ENCODE results near the gene PWP2. TPM values are rescaled to one million over a fixed set of nuclear protein-coding genes. Genes with fewer than 3 reads are reported as not detected.
"Not testable (repeated sequence)": the region's sequence is repeated elsewhere in the genome, so short reads cannot be mapped to it uniquely, and the experiment has no call there.

The PWP2 gene
- polyA plus RNA-seq (ENCODE audit: insufficient read length in 4 of 4) = 10 to 100 TPM in 1 of 4 donors, 1 to 10 TPM in 3; 4.1 to 10.1 (median 5.9) TPM

GRCh38 chr21:44107026-44107501 lies at the start of gene PWP2:
PWP2 (plus strand) TSS chr21:44107399; CDS start chr21:44107417, 18 bp downstream.
- not testable (repeated sequence) for DNase-seq (ENCODE audit: low read depth in 4 of 4, low spot score in 2 of 4)

- DNase-seq (ENCODE audit: low read depth in 4 of 4, low spot score in 2 of 4) = no peak
Measured at GRCh38 chr21:44057960-44058651, 49.1 kb upstream of the PWP2 start.

- DNase-seq (ENCODE audit: low read depth in 4 of 4, low spot score in 2 of 4) = no peak
Measured at GRCh38 chr21:44058652-44058964, 48.6 kb upstream of the PWP2 start.

GRCh38 chr21:44058981-44059380 lies 48.2 kb upstream of the PWP2 start:
- no peak for DNase-seq (ENCODE audit: low read depth in 4 of 4, low spot score in 2 of 4)

- no peak for DNase-seq (ENCODE audit: low read depth in 4 of 4, low spot score in 2 of 4)
Measured at GRCh38 chr21:44059710-44060109, 47.5 kb upstream of the PWP2 start.

- DNase-seq (ENCODE audit: low read depth in 4 of 4, low spot score in 2 of 4) = no peak
Measured at GRCh38 chr21:44062380-44062779, 44.8 kb upstream of the PWP2 start.

- no peak for DNase-seq (ENCODE audit: low read depth in 4 of 4, low spot score in 2 of 4)
Measured at GRCh38 chr21:44063151-44063912, 43.9 kb upstream of the PWP2 start.

GRCh38 chr21:44064852-44065403 lies 42.3 kb upstream of the PWP2 start:
- DNase-seq (ENCODE audit: low read depth in 4 of 4, low spot score in 2 of 4) = no peak

GRCh38 chr21:44065428-44065827 lies 41.8 kb upstream of the PWP2 start:
- DNase-seq (ENCODE audit: low read depth in 4 of 4, low spot score in 2 of 4) = no peak

- DNase-seq (ENCODE audit: low read depth in 4 of 4, low spot score in 2 of 4) = no peak
Measured at GRCh38 chr21:44066116-44066515, 41.1 kb upstream of the PWP2 start.

GRCh38 chr21:44067011-44067839 lies 40.0 kb upstream of the PWP2 start:
- DNase-seq (ENCODE audit: low read depth in 4 of 4, low spot score in 2 of 4) = no peak

- no peak for DNase-seq (ENCODE audit: low read depth in 4 of 4, low spot score in 2 of 4)
Measured at GRCh38 chr21:44070391-44070790, 36.8 kb upstream of the PWP2 start.

- no peak for DNase-seq (ENCODE audit: low read depth in 4 of 4, low spot score in 2 of 4)
Measured at GRCh38 chr21:44071359-44072104, 35.7 kb upstream of the PWP2 start.

GRCh38 chr21:44072111-44072510 lies 35.1 kb upstream of the PWP2 start:
- DNase-seq (ENCODE audit: low read depth in 4 of 4, low spot score in 2 of 4) = no peak

GRCh38 chr21:44074315-44074958 lies 32.8 kb upstream of the PWP2 start:
- no peak for DNase-seq (ENCODE audit: low read depth in 4 of 4, low spot score in 2 of 4)

GRCh38 chr21:44076316-44076715 lies 30.9 kb upstream of the PWP2 start:
- DNase-seq (ENCODE audit: low read depth in 4 of 4, low spot score in 2 of 4) = no peak

GRCh38 chr21:44078411-44078981 lies 28.7 kb upstream of the PWP2 start:
- no peak for DNase-seq (ENCODE audit: low read depth in 4 of 4, low spot score in 2 of 4)

- no peak for DNase-seq (ENCODE audit: low read depth in 4 of 4, low spot score in 2 of 4)
Measured at GRCh38 chr21:44079446-44079845, 27.8 kb upstream of the PWP2 start.

GRCh38 chr21:44079846-44080245 lies 27.4 kb upstream of the PWP2 start:
- no peak for DNase-seq (ENCODE audit: low read depth in 4 of 4, low spot score in 2 of 4)
